GM19455 (cell line): ENCODE data around the gene MRPS25.

ENCODE experiments used
- ATAC-seq: cut with Tn5 transposase; IDR thresholded peaks from one replicate; pipeline ENCODE4 v1.9.1; 2021; ENCODE audit not compliant: unreplicated experiment

MRPS25 gene

DNA sequence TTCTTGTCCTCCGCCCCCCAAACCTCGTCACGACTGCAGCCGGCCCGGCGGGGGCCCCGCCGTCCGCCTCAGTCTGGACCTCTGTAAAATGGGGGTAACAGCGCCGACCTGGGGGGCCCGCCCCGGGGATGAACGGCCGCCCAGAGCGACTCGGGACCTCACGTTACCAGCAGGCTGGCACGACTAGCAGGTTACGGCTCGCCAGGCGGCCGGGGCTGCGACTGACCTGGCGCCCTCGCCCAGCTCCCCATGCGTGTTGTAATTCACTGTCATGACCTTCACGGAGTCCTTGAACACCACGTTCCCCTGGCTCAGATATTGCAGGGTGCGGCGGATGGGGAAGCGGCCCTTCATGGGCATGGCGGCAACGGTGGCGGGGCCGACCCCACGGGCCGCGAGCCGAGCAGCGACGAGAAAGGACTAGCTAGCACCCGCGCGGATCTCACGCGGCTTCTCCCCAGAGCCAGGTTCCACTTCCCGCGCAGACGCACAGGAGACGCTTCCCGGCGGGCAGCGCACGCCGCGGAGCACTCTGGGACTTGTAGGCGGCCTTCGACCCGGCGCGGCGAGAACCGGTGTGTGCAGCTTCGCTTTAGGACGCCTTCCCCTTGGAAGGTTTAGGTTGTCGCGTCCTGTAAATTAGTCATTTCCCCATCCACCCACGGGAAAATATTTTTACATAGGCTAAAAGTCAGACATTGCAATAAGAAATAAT lies at the start of gene MRPS25:
Gene MRPS25, minus strand, starts transcription at position 481 of the 715 bp plus-strand sequence. Its CDS starts 121 bp downstream, at position 360.
- peak; percentile 93 for ATAC-seq

GRCh38 chr3:15113884-15114283 lies 48.8 kb upstream of the MRPS25 start:
- no peak for ATAC-seq

DNA sequence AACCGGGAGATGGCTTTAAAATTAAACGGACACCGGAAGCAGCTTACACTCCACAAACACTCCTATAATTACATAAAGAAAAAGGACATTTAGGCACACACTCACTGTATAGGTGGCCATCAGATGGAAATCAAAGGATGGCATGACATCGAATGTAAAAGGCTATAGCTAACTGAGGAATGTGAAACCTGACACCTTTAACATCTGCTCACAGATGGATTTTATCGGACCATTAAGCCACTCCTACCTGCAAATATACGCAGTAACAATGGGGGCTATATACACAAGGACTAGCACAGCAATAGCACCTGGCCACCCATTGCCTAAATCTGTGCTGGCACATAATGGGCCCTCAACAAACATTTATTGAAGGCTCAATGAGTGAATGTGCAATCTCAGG lies 48.4 kb upstream of the MRPS25 start:
- no peak for ATAC-seq

- ATAC-seq: no peak
These were observed 46.9 kb upstream of the MRPS25 start for GRCh38 chr3:15112011-15112410.

DNA sequence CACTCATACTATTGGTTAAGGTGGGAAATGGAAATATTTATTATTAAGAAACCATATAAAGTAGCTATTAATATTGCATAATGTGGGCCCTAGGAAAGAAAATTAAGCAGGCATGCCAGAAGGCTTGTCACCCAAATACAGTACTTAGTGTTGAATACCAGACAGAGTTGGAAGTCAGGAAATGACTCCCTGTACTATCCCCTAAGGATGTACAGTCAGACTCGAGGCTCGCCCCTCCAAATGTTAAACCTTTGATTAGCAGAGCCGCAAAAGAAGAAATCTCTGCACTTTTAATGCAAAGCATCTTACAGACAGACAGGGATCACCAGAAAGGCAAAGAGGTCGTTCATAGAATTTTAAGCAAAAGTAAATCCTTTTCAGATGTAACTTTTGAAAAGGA lies 45.1 kb upstream of the MRPS25 start:
- no peak for ATAC-seq

- no peak for ATAC-seq
These were observed 43.8 kb upstream of the MRPS25 start for GRCh38 chr3:15108869-15109268.

DNA sequence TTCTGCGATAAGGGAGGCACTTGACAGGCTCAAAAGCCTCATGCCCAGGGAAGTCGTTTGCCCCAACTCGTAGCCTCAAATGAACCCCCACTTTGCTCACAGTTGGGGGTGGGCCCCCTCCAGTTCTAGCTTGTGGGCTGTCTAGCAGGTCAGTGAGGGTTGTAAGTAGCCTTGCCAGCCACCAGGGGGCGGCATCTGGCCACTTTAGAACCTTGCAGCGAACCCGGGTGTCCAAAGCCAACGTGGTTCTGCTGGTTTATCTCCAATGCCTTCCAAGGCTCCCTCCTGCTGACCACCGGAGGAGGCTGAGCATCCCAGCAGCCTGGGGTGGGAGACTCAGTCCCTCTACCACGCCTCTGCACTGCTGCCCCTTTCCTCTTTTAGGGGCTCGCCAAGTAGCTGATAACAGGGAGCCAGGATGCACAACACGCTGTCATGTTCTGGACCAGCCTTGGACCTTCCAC lies 43.0 kb upstream of the MRPS25 start:
- ATAC-seq: no peak

- ATAC-seq: no peak
These were observed 42.2 kb upstream of the MRPS25 start for GRCh38 chr3:15107075-15107947.

DNA sequence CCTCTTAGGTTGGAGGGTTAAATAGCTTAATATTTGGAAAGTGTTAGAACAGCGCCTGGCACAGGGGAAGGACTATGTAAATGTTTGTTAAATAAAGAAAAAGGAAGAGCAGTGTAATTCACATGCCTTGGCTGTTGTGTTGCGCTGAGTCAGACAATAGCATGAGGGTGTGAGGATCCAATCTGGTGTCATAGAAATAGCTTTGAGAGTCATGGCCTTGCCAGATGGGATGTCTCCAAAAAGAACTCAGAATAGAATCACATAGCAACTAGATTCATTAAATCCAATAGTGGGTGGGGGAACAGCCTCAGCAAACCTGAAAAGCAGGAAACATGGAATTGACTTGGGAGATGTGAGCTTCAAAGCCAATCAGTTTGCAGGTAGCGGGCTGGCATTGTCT lies 37.7 kb upstream of the MRPS25 start:
- no peak for ATAC-seq

- ATAC-seq: no peak
These were observed 37.1 kb upstream of the MRPS25 start for GRCh38 chr3:15102256-15102655.

DNA sequence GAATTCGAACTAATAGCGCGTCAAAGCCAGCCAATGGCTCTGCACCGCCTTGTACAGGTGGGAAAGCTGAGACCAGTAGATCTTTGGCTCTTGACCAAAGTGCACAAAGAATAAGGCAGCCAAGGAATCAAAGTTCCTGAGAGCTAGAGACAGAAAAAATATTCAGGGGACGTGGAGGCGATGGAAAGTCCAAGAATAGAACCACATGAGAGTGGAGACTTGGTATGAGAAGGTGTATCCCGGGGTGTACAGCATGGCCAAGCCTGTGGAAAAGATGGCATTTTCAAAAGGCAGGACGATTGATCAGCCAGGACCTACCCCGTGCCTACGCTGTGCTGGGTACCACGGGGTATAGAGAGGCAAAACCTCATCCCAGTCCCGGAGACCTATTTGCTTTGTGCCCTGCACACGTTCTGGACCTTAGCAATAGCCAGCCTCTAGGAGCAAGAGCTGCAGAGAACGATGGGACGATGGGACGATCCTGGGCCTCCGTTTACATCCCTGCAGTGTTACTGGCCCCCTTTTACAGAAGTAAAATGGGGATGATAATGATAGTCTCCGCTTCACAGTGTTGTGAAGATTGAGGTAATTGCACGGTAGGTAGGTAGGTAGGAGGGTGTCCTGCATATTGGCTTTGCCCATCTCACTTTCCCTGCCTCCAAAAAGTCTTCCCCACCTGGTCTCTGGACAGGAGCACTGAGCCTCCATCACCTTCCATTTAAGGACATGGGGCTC lies 34.4 kb upstream of the MRPS25 start:
- ATAC-seq: peak; percentile 7

- peak; percentile 86 for ATAC-seq
These were observed 33.6 kb upstream of the MRPS25 start, which contains the start of gene RBSN for GRCh38 chr3:15098503-15099363. RBSN (minus strand) TSS chr3:15099148; CDS start chr3:15096120, 3,028 bp downstream.

GRCh38 chr3:15097891-15098290 lies 32.8 kb upstream of the MRPS25 start:
- no peak for ATAC-seq

DNA sequence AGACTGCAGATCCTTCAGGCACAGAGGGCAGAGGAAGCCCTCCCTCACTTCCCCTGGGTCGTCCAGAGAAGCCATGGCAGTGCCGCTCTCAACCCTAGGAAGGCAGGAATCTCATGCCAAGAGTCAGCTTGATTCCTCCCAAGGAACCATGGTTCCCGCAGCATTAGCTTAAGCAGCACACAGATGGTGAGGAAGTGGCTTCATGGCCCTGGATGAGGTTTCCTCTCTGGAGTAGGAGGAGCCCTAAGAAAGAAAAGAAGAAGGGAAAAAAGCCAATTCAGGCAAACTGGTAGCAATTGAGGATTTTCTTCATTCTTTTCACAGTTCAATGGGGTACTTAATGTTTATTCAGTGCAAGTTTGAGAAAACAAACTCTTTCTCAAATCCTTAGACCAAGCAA lies 30.9 kb upstream of the MRPS25 start:
- ATAC-seq: no peak

- ATAC-seq: no peak
These were observed 29.2 kb upstream of the MRPS25 start for GRCh38 chr3:15094187-15094875.

- ATAC-seq: no peak
These were observed 27.6 kb upstream of the MRPS25 start for GRCh38 chr3:15092686-15093085.

GRCh38 chr3:15091575-15091974 lies 26.5 kb upstream of the MRPS25 start:
- ATAC-seq: no peak

DNA sequence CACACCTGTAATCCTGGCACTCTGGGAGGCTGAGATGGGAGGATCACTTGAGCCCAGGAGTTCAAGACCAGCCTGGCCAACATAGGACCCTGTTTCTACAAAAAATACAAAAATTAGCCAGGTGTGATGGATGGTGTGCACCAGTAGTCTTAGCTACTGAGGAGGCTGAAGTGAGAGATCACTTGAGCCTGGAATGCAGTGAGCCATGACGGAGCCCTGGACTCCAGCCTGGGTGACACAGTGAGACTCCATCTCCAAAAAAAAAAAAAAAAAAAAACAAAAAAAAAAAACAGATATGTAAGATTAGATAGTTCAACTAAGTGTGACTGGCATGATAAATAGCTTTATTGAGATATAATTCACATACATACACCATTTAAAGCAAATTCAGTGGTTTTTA lies 24.1 kb upstream of the MRPS25 start:
- ATAC-seq: no peak

- no peak for ATAC-seq
These were observed 21.6 kb upstream of the MRPS25 start for GRCh38 chr3:15086699-15087098.

DNA sequence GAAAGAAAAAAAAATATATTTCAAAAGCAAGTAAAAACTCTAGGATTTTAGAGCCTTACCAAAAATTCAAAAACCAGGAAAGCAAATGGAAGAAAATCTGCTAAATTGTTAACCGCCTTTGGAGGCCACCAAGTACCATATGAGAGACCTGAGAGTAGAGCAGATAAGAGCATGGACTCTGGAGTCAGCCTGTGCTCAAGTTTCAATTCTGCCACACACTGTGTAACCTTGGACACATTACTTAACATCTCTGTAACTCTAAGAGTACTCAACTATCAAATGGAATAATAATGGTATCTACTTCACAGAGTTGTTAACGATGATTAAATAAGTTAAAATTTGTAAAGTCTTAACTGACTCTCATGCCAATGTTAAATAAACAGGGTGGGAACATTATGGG lies 21.1 kb upstream of the MRPS25 start:
- no peak for ATAC-seq
